VCaP (cell line): ENCODE measurements around the gene TXNRD3.

Source experiments
- H3K27ac ChIP-seq: fragments of 450-650 bp; 2 replicates; pipeline ENCODE4 v1.5.1; 2017
- CTCF ChIP-seq: fragments of 450-650 bp; conservative IDR thresholded peaks from 2 replicates; pipeline ENCODE4 v1.5.1; 2017; ENCODE audit warnings: mild to moderate bottlenecking, moderate library complexity

Gene TXNRD3

GRCh38 chr3:126567696-126568438, 87.1 kb downstream of the TXNRD3 start:
- no peak overlapping the region for H3K27ac ChIP-seq
- TF ChIP-seq CTCF = peak; percentile 63

DNA sequence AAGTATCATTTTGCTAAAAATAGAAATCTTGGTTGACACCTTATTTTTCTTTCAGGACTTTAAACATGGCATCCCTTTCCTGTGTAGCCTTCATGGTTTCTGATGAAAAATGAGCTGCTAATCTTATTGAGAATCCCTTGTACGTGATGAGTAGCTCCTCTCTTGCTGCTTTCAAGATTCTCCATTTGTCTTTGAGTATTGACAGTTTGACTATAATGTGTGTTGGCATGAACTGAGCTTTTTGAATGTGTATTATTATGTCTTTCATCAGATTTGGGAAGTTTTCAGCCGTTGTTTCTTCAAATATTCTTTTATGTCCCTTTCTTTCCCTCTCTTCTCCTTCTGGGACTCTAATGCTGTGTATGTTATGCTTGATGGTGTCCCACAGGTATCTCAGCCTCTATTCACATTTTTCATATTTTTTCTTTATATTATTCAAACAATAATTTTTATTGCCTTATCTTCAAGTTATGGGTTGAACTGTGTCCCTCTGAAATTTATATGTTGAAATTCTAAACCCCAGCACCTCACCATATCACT, 92.1 kb downstream of the TXNRD3 start:
- H3K27ac ChIP-seq = no peak overlapping the region
- TF ChIP-seq CTCF = no peak

DNA sequence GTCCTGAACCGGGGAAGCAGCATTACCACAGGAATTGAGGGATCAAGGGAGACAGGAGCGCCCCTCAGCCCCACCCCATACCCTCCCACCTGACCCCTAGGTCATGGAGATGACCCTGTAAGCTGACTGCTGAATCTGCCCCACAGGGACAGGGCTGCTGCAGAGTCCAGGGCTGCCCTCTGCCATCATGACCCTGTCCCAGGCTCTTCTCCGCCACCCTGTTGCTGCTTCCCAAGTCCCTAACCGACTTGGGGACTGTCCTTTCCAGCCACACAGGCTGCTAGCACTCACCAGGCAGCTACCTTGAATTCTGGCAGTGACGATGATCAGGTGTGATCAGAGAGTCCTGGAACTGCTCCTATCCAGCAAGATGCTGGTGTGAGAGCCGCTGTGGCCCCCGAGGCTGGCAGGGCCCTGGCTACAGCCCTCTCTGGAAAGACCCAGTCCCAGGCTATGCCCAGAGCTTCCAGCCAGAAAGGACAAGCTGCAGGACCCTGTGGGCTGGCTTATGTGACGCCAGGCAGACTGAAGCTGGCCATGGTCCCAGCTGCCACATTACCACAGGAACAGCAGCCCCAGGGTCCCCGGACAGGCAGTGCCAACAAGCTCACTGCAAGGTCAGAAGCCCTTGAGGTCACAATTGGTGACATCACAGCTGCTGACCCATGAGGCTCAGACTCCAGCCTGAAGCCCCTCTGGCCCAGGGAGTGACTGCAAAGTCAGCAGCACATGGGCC, 96.4 kb downstream of the TXNRD3 start, which contains the start of gene C3orf22:
Gene C3orf22 (minus strand): TSS at position 597 of the 736 bp plus-strand sequence. CDS start 5,542 bp downstream, outside the sequence.
- no peak for TF ChIP-seq CTCF

DNA sequence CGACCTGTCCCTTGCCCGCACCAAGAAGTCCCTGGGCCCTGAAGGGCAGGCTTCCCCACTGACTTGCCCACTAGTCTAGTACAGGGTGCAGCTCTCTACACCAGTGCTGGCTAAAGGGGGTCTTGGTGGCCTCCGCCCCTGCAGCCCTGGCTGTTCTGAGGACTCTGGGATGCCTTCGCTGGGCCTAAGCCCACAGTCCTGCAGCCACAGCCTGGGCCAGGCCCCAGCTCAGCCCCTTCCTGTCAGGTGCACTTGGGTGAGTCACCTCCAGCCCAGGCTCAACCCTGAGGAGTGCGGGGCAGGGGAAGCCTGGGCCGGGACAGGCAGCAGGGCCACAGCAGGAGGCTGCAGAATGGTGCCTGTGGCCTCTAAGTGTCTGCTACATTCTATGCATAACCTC, 97.2 kb downstream of the TXNRD3 start:
- no peak overlapping the region for H3K27ac ChIP-seq
- TF ChIP-seq CTCF = no peak

More for the DNA sequence above, 96.4 kb downstream of the TXNRD3 start, which contains the start of gene C3orf22:
- H3K27ac ChIP-seq = no peak within 1 kb of the TSS

DNA sequence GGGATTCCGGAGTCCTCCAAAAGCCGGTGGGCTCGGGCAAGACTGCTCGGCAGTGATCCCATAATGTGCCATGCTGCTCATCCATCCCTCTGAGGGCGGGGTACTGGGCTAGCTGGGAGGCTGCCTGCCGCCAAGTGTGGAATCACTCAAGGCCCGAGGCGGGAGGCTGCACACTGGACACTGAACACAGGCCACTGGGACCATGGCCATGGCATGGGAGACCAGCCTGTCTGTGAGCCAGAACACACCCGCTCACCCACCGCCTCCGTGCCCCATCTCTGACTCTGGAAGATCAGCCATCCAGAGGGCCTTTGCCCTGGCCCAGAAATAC, 97.5 kb downstream of the TXNRD3 start:
- no peak overlapping the region for H3K27ac ChIP-seq
- no peak for TF ChIP-seq CTCF
